Ishikawa (cell line): ENCODE results near the gene SMPX.

Experiments
- CEBPB ChIP-seq: IDR thresholded peaks from 2 replicates; pipeline ENCODE4 v1.6.1; 2012
- EP300 ChIP-seq: IDR thresholded peaks from 2 replicates; pipeline ENCODE4 v1.6.1; 2012; ENCODE audit warnings: borderline replicate concordance
- FOXM1 ChIP-seq: IDR thresholded peaks from 2 replicates; pipeline ENCODE4 v1.6.1; 2012; ENCODE audit warnings: low read depth, borderline replicate concordance
- RAD21 ChIP-seq: IDR thresholded peaks from 2 replicates; pipeline ENCODE4 v1.6.1; 2012; ENCODE audit warnings: low read depth
- TAF1 ChIP-seq: IDR thresholded peaks from 2 replicates; pipeline ENCODE4 v1.6.1; 2012; ENCODE audit warnings: low read depth, mild to moderate bottlenecking
- TCF12 ChIP-seq: IDR thresholded peaks from 2 replicates; pipeline ENCODE4 v1.6.1; 2012; ENCODE audit warnings: low read depth
- TEAD4 ChIP-seq: IDR thresholded peaks from 2 replicates; pipeline ENCODE4 v1.6.1; 2012
- YY1 ChIP-seq: IDR thresholded peaks from 2 replicates; pipeline ENCODE4 v1.6.1; 2012; ENCODE audit warnings: low read depth
- ZBTB7A ChIP-seq: IDR thresholded peaks from 2 replicates; pipeline ENCODE4 v1.6.1; 2012; ENCODE audit warnings: low read depth
- TF ChIP-seq, protein P1 (sequence below): IDR thresholded peaks from 2 replicates; pipeline ENCODE4 v1.6.1; 2012
- TF ChIP-seq, protein P2 (sequence below): IDR thresholded peaks from 2 replicates; pipeline ENCODE4 v1.6.1; 2012; ENCODE audit warnings: low read depth, mild to moderate bottlenecking
- TF ChIP-seq, protein P3 (sequence below): IDR thresholded peaks from 2 replicates; pipeline ENCODE4 v1.6.1; 2012

DNA sequence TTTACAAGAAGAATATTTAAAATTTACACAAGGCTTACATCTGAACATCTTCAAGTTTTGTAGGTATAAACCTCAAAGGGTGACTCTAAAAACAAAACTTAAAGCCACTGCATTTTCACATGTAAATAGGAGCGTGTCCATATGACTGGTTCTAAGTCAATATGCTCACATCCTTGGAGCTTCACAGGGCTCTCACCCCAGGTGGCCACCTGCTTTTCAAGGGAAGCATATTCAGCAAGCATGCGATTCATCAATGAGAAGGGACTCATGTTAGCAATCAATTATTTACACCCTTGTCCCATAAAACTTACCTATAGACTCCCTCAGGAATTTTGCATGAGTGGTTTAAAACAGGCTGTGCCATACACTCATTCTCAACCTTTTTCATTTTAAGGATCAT, 82.0 kb downstream of the SMPX start:
- TF ChIP-seq CEBPB = no peak
- TF ChIP-seq, protein P1, sequence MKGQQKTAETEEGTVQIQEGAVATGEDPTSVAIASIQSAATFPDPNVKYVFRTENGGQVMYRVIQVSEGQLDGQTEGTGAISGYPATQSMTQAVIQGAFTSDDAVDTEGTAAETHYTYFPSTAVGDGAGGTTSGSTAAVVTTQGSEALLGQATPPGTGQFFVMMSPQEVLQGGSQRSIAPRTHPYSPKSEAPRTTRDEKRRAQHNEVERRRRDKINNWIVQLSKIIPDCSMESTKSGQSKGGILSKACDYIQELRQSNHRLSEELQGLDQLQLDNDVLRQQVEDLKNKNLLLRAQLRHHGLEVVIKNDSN = no peak
- no peak for TF ChIP-seq TEAD4
- no peak for TF ChIP-seq FOXM1
- TF ChIP-seq, protein P2, sequence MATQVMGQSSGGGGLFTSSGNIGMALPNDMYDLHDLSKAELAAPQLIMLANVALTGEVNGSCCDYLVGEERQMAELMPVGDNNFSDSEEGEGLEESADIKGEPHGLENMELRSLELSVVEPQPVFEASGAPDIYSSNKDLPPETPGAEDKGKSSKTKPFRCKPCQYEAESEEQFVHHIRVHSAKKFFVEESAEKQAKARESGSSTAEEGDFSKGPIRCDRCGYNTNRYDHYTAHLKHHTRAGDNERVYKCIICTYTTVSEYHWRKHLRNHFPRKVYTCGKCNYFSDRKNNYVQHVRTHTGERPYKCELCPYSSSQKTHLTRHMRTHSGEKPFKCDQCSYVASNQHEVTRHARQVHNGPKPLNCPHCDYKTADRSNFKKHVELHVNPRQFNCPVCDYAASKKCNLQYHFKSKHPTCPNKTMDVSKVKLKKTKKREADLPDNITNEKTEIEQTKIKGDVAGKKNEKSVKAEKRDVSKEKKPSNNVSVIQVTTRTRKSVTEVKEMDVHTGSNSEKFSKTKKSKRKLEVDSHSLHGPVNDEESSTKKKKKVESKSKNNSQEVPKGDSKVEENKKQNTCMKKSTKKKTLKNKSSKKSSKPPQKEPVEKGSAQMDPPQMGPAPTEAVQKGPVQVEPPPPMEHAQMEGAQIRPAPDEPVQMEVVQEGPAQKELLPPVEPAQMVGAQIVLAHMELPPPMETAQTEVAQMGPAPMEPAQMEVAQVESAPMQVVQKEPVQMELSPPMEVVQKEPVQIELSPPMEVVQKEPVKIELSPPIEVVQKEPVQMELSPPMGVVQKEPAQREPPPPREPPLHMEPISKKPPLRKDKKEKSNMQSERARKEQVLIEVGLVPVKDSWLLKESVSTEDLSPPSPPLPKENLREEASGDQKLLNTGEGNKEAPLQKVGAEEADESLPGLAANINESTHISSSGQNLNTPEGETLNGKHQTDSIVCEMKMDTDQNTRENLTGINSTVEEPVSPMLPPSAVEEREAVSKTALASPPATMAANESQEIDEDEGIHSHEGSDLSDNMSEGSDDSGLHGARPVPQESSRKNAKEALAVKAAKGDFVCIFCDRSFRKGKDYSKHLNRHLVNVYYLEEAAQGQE = no peak
- TF ChIP-seq YY1 = no peak
- no peak for TF ChIP-seq EP300
- no peak for TF ChIP-seq TCF12
- TF ChIP-seq, protein P3, sequence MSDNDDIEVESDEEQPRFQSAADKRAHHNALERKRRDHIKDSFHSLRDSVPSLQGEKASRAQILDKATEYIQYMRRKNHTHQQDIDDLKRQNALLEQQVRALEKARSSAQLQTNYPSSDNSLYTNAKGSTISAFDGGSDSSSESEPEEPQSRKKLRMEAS = no peak
- TF ChIP-seq TAF1 = no peak
- TF ChIP-seq ZBTB7A = no peak
- no peak for TF ChIP-seq RAD21
